ENCODE measurements around the gene KCNJ11.

Gene KCNJ11

DNA sequence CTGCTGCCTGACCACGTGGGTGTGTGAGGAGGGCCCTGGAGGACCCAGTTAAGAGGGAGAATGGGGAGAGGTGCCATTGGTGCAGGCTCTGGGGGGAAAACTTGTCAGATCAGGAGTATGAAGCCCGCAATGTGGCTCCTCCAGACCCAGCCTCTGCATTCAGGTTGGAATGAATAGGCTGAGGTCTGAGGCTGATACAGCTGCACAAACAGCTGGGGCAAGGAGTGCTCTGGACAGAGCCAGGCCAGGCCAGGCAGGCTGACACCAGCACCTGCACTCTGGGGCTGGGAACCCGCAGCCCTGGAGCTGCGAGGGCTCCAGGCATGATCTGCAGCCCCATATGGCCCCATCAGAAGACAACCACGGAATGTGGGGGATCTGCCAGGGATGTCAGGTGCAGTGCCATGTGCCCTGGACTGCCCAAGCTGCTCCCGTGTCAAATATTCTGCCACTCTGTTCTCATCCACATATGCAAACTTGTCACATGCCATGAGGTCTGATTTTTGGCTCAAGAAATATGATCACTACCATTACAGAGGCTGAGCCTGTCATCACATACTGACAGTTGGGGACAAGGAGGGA, 27.2 kb upstream of the KCNJ11 start:
- Histone ChIP-seq H3K9me2 (replicated peaks; ENCODE audit: insufficient read depth, low read length) (no peaks in the 10 kb centered on the region), H3F3A (ENCODE audit: insufficient read depth) (no peaks in the 10 kb centered on the region), H3K9ac (ENCODE audit: low read length) (no peak overlapping the region), H3K4me2 (ENCODE audit: low read depth, low read length, poor library complexity, severe bottlenecking) (no peak overlapping the region), H3K9me3 (ENCODE audit: insufficient read depth, low read length) (no peaks in the 10 kb centered on the region), H3K27ac (ENCODE audit: low read depth, low read length) (no peak overlapping the region), H3K36me3 (ENCODE audit: low read length) (no peaks in the 10 kb centered on the region), H3K27me3 (ENCODE audit: low read length) (no peaks in the 10 kb centered on the region), H4K20me1 (ENCODE audit: low read depth, low read length) (no peaks in the 10 kb centered on the region), H3K79me2 (ENCODE audit: insufficient read depth, low read length) (no peaks in the 10 kb centered on the region), H3K4me3 (ENCODE audit: insufficient read depth, low read length, poor library complexity, severe bottlenecking) (no peak overlapping the region), H2AFZ (ENCODE audit: low read depth, low read length, severe bottlenecking) (no peak overlapping the region)
- TF ChIP-seq CTCF (IDR thresholded peaks at IDR 0.05; ENCODE audit: insufficient read depth, low read length, poor library complexity, severe bottlenecking): no peak
- TF ChIP-seq EZH2phosphoT487 (conservative IDR thresholded peaks at IDR 0.05; ENCODE audit: low read length): no peak

DNA sequence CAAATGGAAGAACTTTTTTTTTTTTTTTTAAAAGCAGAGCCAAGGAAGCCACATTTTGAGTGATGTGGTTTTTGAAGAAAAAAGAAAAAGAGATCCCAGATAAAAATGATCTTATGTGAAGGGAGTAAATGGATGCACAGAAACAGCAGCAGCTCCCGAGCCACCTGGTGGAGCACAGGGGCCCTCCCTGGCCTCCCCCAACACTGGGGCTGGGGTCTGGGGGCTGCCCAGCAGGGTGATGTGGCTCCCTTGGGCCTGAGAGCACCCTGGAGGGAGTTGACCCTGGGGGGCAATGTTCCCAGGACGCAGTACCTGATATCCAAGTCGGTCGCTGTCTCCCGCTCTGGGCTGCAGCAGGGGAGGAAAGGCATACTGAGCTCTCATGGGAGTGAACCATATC, 26.5 kb upstream of the KCNJ11 start:
- Histone ChIP-seq H3F3A (ENCODE audit: insufficient read depth) (no peaks in the 10 kb centered on the region), H3K27ac (ENCODE audit: low read depth, low read length) (no peak overlapping the region), H3K79me2 (ENCODE audit: insufficient read depth, low read length) (no peaks in the 10 kb centered on the region), H3K9ac (ENCODE audit: low read length) (no peak overlapping the region), H4K20me1 (ENCODE audit: low read depth, low read length) (no peaks in the 10 kb centered on the region), H3K9me3 (ENCODE audit: insufficient read depth, low read length) (no peaks in the 10 kb centered on the region), H3K4me3 (ENCODE audit: insufficient read depth, low read length, poor library complexity, severe bottlenecking) (no peak overlapping the region), H3K9me2 (replicated peaks; ENCODE audit: insufficient read depth, low read length) (no peaks in the 10 kb centered on the region), H3K4me2 (ENCODE audit: low read depth, low read length, poor library complexity, severe bottlenecking) (no peak overlapping the region), H2AFZ (ENCODE audit: low read depth, low read length, severe bottlenecking) (no peak overlapping the region), H3K27me3 (ENCODE audit: low read length) (no peaks in the 10 kb centered on the region), H3K36me3 (ENCODE audit: low read length) (no peaks in the 10 kb centered on the region)
- TF ChIP-seq EZH2phosphoT487 (conservative IDR thresholded peaks at IDR 0.05; ENCODE audit: low read length) (no peak), CTCF (IDR thresholded peaks at IDR 0.05; ENCODE audit: insufficient read depth, low read length, poor library complexity, severe bottlenecking) (no peak)

DNA sequence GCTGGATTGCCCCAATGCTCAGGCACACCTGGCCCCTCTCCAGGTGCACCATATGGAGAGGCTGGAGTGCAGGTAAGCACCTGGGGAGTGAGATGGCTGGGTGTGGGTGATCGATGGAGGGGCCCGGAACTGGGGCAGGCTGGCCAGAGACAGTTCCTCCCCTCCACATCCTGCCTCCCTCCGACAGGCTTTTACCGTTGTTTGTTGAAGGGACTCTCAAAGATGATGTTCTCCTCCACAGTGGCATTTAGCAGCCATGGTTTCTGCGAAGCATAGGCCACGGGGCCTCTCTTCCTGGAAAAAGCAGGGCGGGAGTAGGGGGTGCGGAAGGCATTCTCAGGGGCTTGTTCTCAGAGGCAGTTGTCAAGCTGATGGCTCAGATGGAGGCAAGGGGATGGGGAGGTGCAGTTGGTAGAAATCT, 25.9 kb upstream of the KCNJ11 start:
- no peak overlapping the region for H3K9ac ChIP-seq (ENCODE audit: low read length)
- H3K27ac ChIP-seq (ENCODE audit: low read depth, low read length): no peak overlapping the region
- no peaks in the 10 kb centered on the region for H3K9me3 ChIP-seq (ENCODE audit: insufficient read depth, low read length)
- no peaks in the 10 kb centered on the region for H3K79me2 ChIP-seq (ENCODE audit: insufficient read depth, low read length)
- no peaks in the 10 kb centered on the region for H3K9me2 ChIP-seq (replicated peaks; ENCODE audit: insufficient read depth, low read length)
- H2AFZ ChIP-seq (ENCODE audit: low read depth, low read length, severe bottlenecking): no peak overlapping the region
- no peaks in the 10 kb centered on the region for H3K27me3 ChIP-seq (ENCODE audit: low read length)
- no peak overlapping the region for H3K4me3 ChIP-seq (ENCODE audit: insufficient read depth, low read length, poor library complexity, severe bottlenecking)
- no peaks in the 10 kb centered on the region for H3F3A ChIP-seq (ENCODE audit: insufficient read depth)
- no peak overlapping the region for H3K4me2 ChIP-seq (ENCODE audit: low read depth, low read length, poor library complexity, severe bottlenecking)
- no peaks in the 10 kb centered on the region for H3K36me3 ChIP-seq (ENCODE audit: low read length)
- TF ChIP-seq CTCF (IDR thresholded peaks at IDR 0.05; ENCODE audit: insufficient read depth, low read length, poor library complexity, severe bottlenecking) (no peak), EZH2phosphoT487 (conservative IDR thresholded peaks at IDR 0.05; ENCODE audit: low read length) (no peak)
- H4K20me1 ChIP-seq (ENCODE audit: low read depth, low read length): no peaks in the 10 kb centered on the region
